CD4-positive, alpha-beta T cell treated with Interferon alpha-2 for 1 hour (primary cell): ENCODE results near the gene NLGN2.

Experiments used
- DNase-seq, 2 donors: peaks; one replicate each; pipeline ENCODE4 v3.0.0-alpha.2; 2020 to 2022

Gene NLGN2

GRCh38 chr17:7438656-7439460 lies 31.2 kb downstream of the NLGN2 start:
- DNase-seq: no peak

GRCh38 chr17:7439462-7440112 lies 31.9 kb downstream of the NLGN2 start, which contains the start of gene FGF11:
Gene FGF11 (plus strand): TSS chr17:7439512. CDS start chr17:7439621, 109 bp downstream.
- no peak for DNase-seq

- peak in 1 of 2 donors; percentile 31 for DNase-seq
Observed at GRCh38 chr17:7440113-7440833, 32.6 kb downstream of the NLGN2 start.

GRCh38 chr17:7440834-7441195 lies 33.2 kb downstream of the NLGN2 start:
- DNase-seq: no peak

- no peak for DNase-seq
Observed at GRCh38 chr17:7441266-7441665, 33.6 kb downstream of the NLGN2 start.

- DNase-seq: no peak
Observed at GRCh38 chr17:7442142-7442541, 34.5 kb downstream of the NLGN2 start.

GRCh38 chr17:7443499-7444485 lies 36.1 kb downstream of the NLGN2 start:
- DNase-seq: no peak

GRCh38 chr17:7444682-7445618 lies 37.3 kb downstream of the NLGN2 start, which contains the start of gene CHRNB1:
Gene CHRNB1 (plus strand): TSS chr17:7445061. CDS start chr17:7445128, 67 bp downstream.
- DNase-seq: peak in 1 of 2 donors; percentile 45

- peak; percentile 32 to 45 for DNase-seq
Observed at GRCh38 chr17:7445619-7445968, 37.9 kb downstream of the NLGN2 start.

- no peak for DNase-seq
Observed at GRCh38 chr17:7448461-7448860, 40.8 kb downstream of the NLGN2 start.

- no peak for DNase-seq
Observed at GRCh38 chr17:7459961-7460545, 52.4 kb downstream of the NLGN2 start.

- DNase-seq: no peak
Observed at GRCh38 chr17:7460850-7461660, 53.4 kb downstream of the NLGN2 start.

- no peak for DNase-seq
Observed at GRCh38 chr17:7462474-7463371, 55.1 kb downstream of the NLGN2 start.

GRCh38 chr17:7463372-7463846 lies 55.8 kb downstream of the NLGN2 start:
- DNase-seq: no peak

GRCh38 chr17:7464081-7464480 lies 56.4 kb downstream of the NLGN2 start:
- no peak for DNase-seq

- no peak for DNase-seq
Observed at GRCh38 chr17:7465597-7466275, 58.1 kb downstream of the NLGN2 start.

- DNase-seq: no peak
Observed at GRCh38 chr17:7466318-7466638, 58.6 kb downstream of the NLGN2 start.
